NT2/D1 (cell line): ENCODE data around the gene CCDC91.

Experiments used
- YY1 ChIP-seq: IDR thresholded peaks from 2 replicates; pipeline ENCODE4 v1.6.1; 2011; ENCODE audit not compliant: insufficient read length, insufficient read depth
- ZNF274 ChIP-seq: IDR thresholded peaks from 2 replicates; pipeline ENCODE4 v1.6.1; 2011; ENCODE audit warnings: mild to moderate bottlenecking, low read depth, low read length

DNA sequence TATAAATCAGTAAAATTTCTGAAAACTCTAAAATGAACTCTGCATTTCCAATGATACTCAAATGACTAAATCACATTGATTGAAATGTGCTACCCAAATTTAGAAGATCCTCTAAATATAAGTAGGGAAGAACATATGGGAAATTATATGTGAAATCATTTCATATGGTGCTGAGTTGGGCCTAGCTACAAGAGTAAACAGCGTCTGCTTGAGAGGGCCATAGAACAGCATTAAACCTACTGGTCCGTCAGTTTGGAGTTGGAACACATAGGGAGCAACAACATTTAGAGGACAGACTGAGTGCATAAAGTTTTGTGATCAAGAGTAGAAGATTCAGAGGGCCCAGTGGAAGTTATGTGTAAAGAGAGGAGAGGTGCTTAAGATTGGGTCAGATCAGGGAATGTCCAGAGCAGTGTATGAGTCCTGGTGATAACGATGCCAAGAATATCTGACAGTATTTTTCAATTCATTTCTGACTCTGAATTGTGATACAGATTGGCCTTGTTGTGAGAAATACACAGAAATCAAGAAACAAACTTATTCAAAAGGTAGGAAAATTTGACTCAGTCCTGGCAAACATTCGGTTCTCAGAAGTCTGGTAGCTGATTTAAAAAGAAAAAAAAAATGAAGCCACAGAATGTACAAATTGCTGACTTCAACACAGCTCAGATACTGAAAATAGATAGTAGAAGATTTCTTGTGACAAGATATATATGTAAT, 362.2 kb downstream of the CCDC91 start:
- TF ChIP-seq YY1 (no peak), ZNF274 (no peak)
